ENCODE data around the gene GRK5.

GRCh38 chr10:119159332-119159731 is 48.0 kb upstream of the GRK5 start:
- TF ChIP-seq RAD21 (conservative IDR thresholded peaks at IDR 0.05) (no peak), CTCF (IDR thresholded peaks at IDR 0.05; ENCODE audit: poor library complexity, severe bottlenecking) (no peak), POLR2AphosphoS5 (IDR thresholded peaks at IDR 0.05) (no peak), EZH2 (IDR thresholded peaks at IDR 0.05; ENCODE audit: borderline replicate concordance, insufficient read depth, low read length, poor library complexity, severe bottlenecking) (no peak), SMC3 (conservative IDR thresholded peaks at IDR 0.05; ENCODE audit: poor library complexity) (no peak), EP300 (conservative IDR thresholded peaks at IDR 0.05; ENCODE audit: poor library complexity, severe bottlenecking) (no peak), MXI1 (conservative IDR thresholded peaks at IDR 0.05; ENCODE audit: poor library complexity, severe bottlenecking) (no peak), REST (IDR thresholded peaks at IDR 0.05; ENCODE audit: borderline replicate concordance) (no peak)
